Fibroblast of mammary gland (primary cell): ENCODE results near the gene ADCY7.

ENCODE experiments used
- DNase-seq: peaks from one replicate; pipeline ENCODE4 v3.0.0-alpha.2; 2010; ENCODE audit warnings: low read depth
- H3K4me3 ChIP-seq: 2 replicates; pipeline ENCODE4 v1.5.1; 2011; ENCODE audit warnings: low read depth, mild to moderate bottlenecking, low read length, moderate library complexity; ENCODE audit not compliant: control insufficient read depth
- TF ChIP-seq, protein P1 (sequence below): conservative IDR thresholded peaks from 2 replicates; pipeline ENCODE4 v1.5.1; 2011; ENCODE audit warnings: low read depth, low read length, inconsistent platforms; ENCODE audit not compliant: control insufficient read depth, insufficient read depth

ADCY7 gene

DNA sequence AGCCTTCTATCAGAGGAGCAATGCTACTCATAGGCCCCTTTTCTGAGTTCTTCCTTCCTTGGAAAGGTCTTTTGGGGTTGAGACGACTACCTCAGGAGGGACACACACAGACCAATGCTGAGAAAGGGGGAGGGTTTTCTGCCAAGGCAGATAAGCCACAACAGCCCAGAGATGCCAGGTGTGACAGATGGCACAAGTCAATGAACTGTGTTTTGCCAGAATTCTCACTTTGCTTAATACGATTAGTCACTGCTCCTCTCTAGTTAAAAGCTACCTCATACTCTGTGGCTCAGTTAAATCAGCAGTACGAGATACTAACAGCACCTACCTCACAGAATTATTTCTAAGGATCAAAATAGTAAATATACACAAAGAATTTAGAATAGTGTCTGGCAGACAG lies 94.4 kb downstream of the ADCY7 start:
- DNase-seq, result peak; percentile 65
- no peak overlapping the region for H3K4me3 ChIP-seq
- TF ChIP-seq, protein P1, sequence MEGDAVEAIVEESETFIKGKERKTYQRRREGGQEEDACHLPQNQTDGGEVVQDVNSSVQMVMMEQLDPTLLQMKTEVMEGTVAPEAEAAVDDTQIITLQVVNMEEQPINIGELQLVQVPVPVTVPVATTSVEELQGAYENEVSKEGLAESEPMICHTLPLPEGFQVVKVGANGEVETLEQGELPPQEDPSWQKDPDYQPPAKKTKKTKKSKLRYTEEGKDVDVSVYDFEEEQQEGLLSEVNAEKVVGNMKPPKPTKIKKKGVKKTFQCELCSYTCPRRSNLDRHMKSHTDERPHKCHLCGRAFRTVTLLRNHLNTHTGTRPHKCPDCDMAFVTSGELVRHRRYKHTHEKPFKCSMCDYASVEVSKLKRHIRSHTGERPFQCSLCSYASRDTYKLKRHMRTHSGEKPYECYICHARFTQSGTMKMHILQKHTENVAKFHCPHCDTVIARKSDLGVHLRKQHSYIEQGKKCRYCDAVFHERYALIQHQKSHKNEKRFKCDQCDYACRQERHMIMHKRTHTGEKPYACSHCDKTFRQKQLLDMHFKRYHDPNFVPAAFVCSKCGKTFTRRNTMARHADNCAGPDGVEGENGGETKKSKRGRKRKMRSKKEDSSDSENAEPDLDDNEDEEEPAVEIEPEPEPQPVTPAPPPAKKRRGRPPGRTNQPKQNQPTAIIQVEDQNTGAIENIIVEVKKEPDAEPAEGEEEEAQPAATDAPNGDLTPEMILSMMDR, result no peak

DNA sequence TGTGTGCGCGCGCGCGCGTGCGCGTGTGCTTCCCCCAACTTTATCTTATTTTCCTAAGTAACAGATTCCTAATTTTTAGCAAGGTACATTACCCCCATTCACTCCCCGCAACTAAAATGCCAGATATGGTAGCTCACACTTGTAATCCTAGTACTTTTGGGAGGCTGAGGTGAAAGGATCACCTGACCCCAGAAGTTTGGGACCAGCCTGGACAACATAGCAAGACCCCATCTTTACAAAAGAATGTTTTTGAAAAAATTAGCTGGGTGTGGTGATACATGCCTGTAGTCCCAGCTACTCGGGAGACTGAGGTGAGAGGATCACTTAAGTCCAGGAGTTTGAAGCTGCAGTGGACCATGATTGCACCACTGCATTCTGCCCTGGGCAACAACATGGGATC lies 97.3 kb downstream of the ADCY7 start:
- H3K4me3 ChIP-seq, result no peak overlapping the region
- TF ChIP-seq, protein P1, result no peak
- DNase-seq, result no peak

DNA sequence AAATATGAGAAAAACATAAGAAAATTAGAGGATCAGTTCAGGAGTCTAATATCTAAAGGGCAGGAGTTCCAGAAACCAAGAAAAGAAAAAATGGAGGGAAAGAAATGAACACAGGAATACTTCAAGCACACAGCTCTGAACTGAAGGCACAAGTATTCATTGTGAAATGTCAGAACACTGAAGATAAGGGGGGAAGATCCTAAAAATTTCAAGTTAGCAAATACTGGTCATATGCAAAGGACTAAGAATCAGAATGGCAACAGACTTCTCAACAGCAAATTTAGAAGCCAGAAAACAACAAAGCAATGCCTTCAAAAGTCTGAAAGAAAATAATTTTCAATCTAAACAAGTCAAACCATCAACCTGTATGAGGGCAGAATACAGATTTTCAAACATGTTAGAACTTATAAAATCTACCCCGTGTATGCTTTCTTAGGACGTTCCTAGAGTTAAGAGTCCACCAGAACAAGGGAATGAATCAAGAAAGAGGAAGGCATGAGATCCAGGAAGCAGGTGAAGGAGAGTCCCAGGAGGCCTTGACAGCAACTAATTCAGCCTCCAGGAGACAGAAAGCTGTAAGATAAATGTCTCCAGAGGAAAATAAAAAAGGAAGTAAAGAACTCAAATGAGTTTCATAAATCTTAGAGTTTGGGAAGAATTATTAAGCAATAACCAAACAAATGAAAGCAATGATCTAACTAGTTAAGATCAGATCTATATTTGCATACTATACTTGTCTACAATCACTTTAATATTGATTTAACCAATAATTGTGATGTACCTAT lies 99.6 kb downstream of the ADCY7 start:
- H3K4me3 ChIP-seq, result no peak overlapping the region
- TF ChIP-seq, protein P1, result no peak
- no peak for DNase-seq
